ENCODE results near the gene FFAR1.

Gene FFAR1

GRCh38 chr19:35337097-35337983, 10.4 kb upstream of the FFAR1 start:
- Histone ChIP-seq H3K4me1 (ENCODE audit: control insufficient read depth in 1 of 2, insufficient read depth in 1 of 2, low read depth in 1 of 2, low read length in 1 of 2) (peaks cover 0 to 2% of the 10 kb centered on the region in 2 experiments), H3K36me3 (no peaks in the 10 kb centered on the region), H3K27me3 (peaks cover 14% of the 10 kb centered on the region), H3K9me3 (no peaks in the 10 kb centered on the region), H3K4me3 (ENCODE audit: low read depth in 1 of 2, low read length in 1 of 2) (no peak overlapping the region), H3K27ac (no peak overlapping the region)
- TF ChIP-seq CTCF (IDR thresholded peaks at IDR 0.05) = no peak

GRCh38 chr19:35337984-35338296, 9.8 kb upstream of the FFAR1 start:
- Histone ChIP-seq H3K27ac (no peak overlapping the region), H3K4me3 (ENCODE audit: low read depth in 1 of 2, low read length in 1 of 2) (no peak overlapping the region), H3K9me3 (no peaks in the 10 kb centered on the region), H3K36me3 (no peaks in the 10 kb centered on the region), H3K27me3 (peaks cover 8% of the 10 kb centered on the region), H3K4me1 (ENCODE audit: control insufficient read depth in 1 of 2, insufficient read depth in 1 of 2, low read depth in 1 of 2, low read length in 1 of 2) (peaks cover 0 to 2% of the 10 kb centered on the region in 2 experiments)
- no peak for TF ChIP-seq CTCF (IDR thresholded peaks at IDR 0.05)

- Histone ChIP-seq H3K4me1 (ENCODE audit: control insufficient read depth in 1 of 2, insufficient read depth in 1 of 2, low read depth in 1 of 2, low read length in 1 of 2) (peaks cover 0 to 2% of the 10 kb centered on the region in 2 experiments), H3K27ac (no peak overlapping the region), H3K27me3 (peaks cover 12% of the 10 kb centered on the region), H3K4me3 (ENCODE audit: low read depth in 1 of 2, low read length in 1 of 2) (no peak overlapping the region), H3K9me3 (no peaks in the 10 kb centered on the region), H3K36me3 (no peaks in the 10 kb centered on the region)
- TF ChIP-seq CTCF (IDR thresholded peaks at IDR 0.05) = no peak
Measured at GRCh38 chr19:35340431-35340830, 7.3 kb upstream of the FFAR1 start.

GRCh38 chr19:35341006-35341405, 6.7 kb upstream of the FFAR1 start:
- Histone ChIP-seq H3K36me3 (no peaks in the 10 kb centered on the region), H3K4me3 (ENCODE audit: low read depth in 1 of 2, low read length in 1 of 2) (no peak overlapping the region), H3K27me3 (peaks cover 17% of the 10 kb centered on the region), H3K27ac (no peak overlapping the region), H3K4me1 (ENCODE audit: control insufficient read depth in 1 of 2, insufficient read depth in 1 of 2, low read depth in 1 of 2, low read length in 1 of 2) (peaks cover 2 to 6% of the 10 kb centered on the region in 2 experiments), H3K9me3 (no peaks in the 10 kb centered on the region)
- TF ChIP-seq CTCF (IDR thresholded peaks at IDR 0.05) = no peak

- H3K4me3 ChIP-seq (ENCODE audit: low read depth in 1 of 2, low read length in 1 of 2) = no peak overlapping the region
- TF ChIP-seq CTCF (IDR thresholded peaks at IDR 0.05) = no peak
- peaks cover 24% of the 10 kb centered on the region for H3K27me3 ChIP-seq
- no peaks in the 10 kb centered on the region for H3K36me3 ChIP-seq
- no peak overlapping the region for H3K27ac ChIP-seq
- H3K9me3 ChIP-seq = no peaks in the 10 kb centered on the region
- peaks cover 9 to 13% of the 10 kb centered on the region in 2 experiments for H3K4me1 ChIP-seq (ENCODE audit: control insufficient read depth in 1 of 2, insufficient read depth in 1 of 2, low read depth in 1 of 2, low read length in 1 of 2)
Measured at GRCh38 chr19:35341565-35342225, 6.0 kb upstream of the FFAR1 start.

Measured in neutrophil (primary cell).